OCI-LY3 (cell line): ENCODE measurements around the gene ARVCF.

ENCODE experiments used
- H2AFZ ChIP-seq: fragments of 200-600, 300-600 bp; shearing (Covaris generic); 2 replicates; pipeline ENCODE4 v1.6.0; 2014; ENCODE audit warnings: antibody characterized with exemption, low read depth, low read length
- H3K27ac ChIP-seq: fragments of 200-600, 300-600 bp; sonication (generic); 2 replicates; pipeline ENCODE4 v1.5.1; 2014; ENCODE audit warnings: mild to moderate bottlenecking, low read length, moderate library complexity, mixed read lengths
- H3K27me3 ChIP-seq: fragments of 200-600, 300-600 bp; sonication (generic); 2 replicates; pipeline ENCODE4 v1.6.1; 2014; ENCODE audit warnings: low read depth, low read length, mixed read lengths
- H3K36me3 ChIP-seq: fragments of 200-600, 300-600 bp; sonication (generic); replicated peaks from 2 replicates; pipeline ENCODE3; 2014; ENCODE audit warnings: low read depth, low read length, mixed read lengths
- H3K4me1 ChIP-seq: fragments of 300-600, 200-600 bp; sonication (generic); 2 replicates; pipeline ENCODE4 v1.6.1; 2014; ENCODE audit warnings: low read length, mixed read lengths
- H3K4me2 ChIP-seq: fragments of 200-600, 300-600 bp; sonication (generic); 2 replicates; pipeline ENCODE4 v1.6.1; 2014; ENCODE audit warnings: low read length, mixed read lengths
- H3K4me3 ChIP-seq: fragments of 300-600, 200-600 bp; sonication (generic); 2 replicates; pipeline ENCODE4 v1.5.1; 2014; ENCODE audit warnings: antibody characterized with exemption, mild to moderate bottlenecking, low read length, moderate library complexity
- H3K79me2 ChIP-seq: fragments of 300-600, 200-600 bp; shearing (Covaris generic); 2 replicates; pipeline ENCODE4 v1.6.1; 2014; ENCODE audit warnings: mild to moderate bottlenecking, low read length, mixed read lengths
- H3K9ac ChIP-seq: fragments of 300-600, 200-600 bp; shearing (Covaris generic); 2 replicates; pipeline ENCODE4 v1.6.0; 2014; ENCODE audit warnings: mild to moderate bottlenecking, low read length, moderate library complexity
- H3K9me3 ChIP-seq: fragments of 200-600, 300-600 bp; shearing (Covaris generic); 2 replicates; pipeline ENCODE4 v1.6.1; 2014; ENCODE audit warnings: low read length, mixed read lengths; ENCODE audit not compliant: insufficient read depth
- H4K20me1 ChIP-seq: fragments of 200-600, 300-600 bp; sonication (generic); 2 replicates; pipeline ENCODE4 v1.6.1; 2016; ENCODE audit warnings: low read length, mixed read lengths; ENCODE audit not compliant: insufficient read depth
- CTCF ChIP-seq: fragments of 200-600, 300-600 bp; sonication (generic); IDR thresholded peaks from 2 replicates; pipeline ENCODE4 v1.5.1; 2014; ENCODE audit warnings: antibody characterized with exemption, low read length, low read depth
- EZH2phosphoT487 ChIP-seq: fragments of 200-600 bp; shearing (Covaris generic); IDR thresholded peaks from 2 replicates; pipeline ENCODE4 v1.6.1; 2018; ENCODE audit warnings: antibody characterized with exemption, mixed run types, low read depth

Gene ARVCF

GRCh38 chr22:20037419-20037818 is 20.8 kb upstream of the ARVCF start:
- Histone ChIP-seq H3K27me3 (no peaks in the 10 kb centered on the region), H3K36me3 (peaks cover 15% of the 10 kb centered on the region), H3K27ac (peak overlapping the region; percentile 93), H3K4me2 (peak overlapping the region; percentile 94), H3K79me2 (0 out of 2 replicates have a peak, but pooled peaks cover 4% of the 10 kb centered on the region), H3K9me3 (peaks cover 4% of the 10 kb centered on the region; the same call in 1 of the 2 replicates), H3K4me1 (peaks cover 45% of the 10 kb centered on the region), H2AFZ (no peak overlapping the region), H3K9ac (peak overlapping the region; percentile 82), H3K4me3 (peak overlapping the region; percentile 75), H4K20me1 (no peaks in the 10 kb centered on the region)
- TF ChIP-seq CTCF = no peak
- no peak for TF ChIP-seq EZH2phosphoT487

- Histone ChIP-seq H2AFZ (no peak overlapping the region), H3K4me1 (peaks cover 52% of the 10 kb centered on the region), H3K4me3 (peak overlapping the region; percentile 75), H3K27me3 (no peaks in the 10 kb centered on the region), H3K9me3 (peaks cover 4% of the 10 kb centered on the region; the same call in 1 of the 2 replicates), H3K79me2 (0 out of 2 replicates have a peak, but pooled peaks cover 4% of the 10 kb centered on the region), H3K27ac (peak overlapping the region; percentile 93), H4K20me1 (no peaks in the 10 kb centered on the region), H3K36me3 (peaks cover 15% of the 10 kb centered on the region), H3K9ac (peak overlapping the region; percentile 82), H3K4me2 (peak overlapping the region; percentile 94)
- TF ChIP-seq EZH2phosphoT487 (no peak), CTCF (no peak)
Observed at GRCh38 chr22:20036535-20037392, 20.1 kb upstream of the ARVCF start.

- peaks cover 52% of the 10 kb centered on the region for H3K4me1 ChIP-seq
- peak overlapping the region; percentile 94 for H3K4me2 ChIP-seq
- peaks cover 15% of the 10 kb centered on the region for H3K36me3 ChIP-seq
- H3K4me3 ChIP-seq = peak overlapping the region; percentile 75
- TF ChIP-seq CTCF (no peak), EZH2phosphoT487 (no peak)
- H3K9me3 ChIP-seq = peaks cover 4% of the 10 kb centered on the region; the same call in 1 of the 2 replicates
- no peaks in the 10 kb centered on the region for H4K20me1 ChIP-seq
- H3K79me2 ChIP-seq = 0 out of 2 replicates have a peak, but pooled peaks cover 4% of the 10 kb centered on the region
- peak overlapping the region; percentile 34; the same call in 1 of the 2 replicates for H2AFZ ChIP-seq
- H3K27ac ChIP-seq = peak overlapping the region; percentile 93
- peak overlapping the region; percentile 82 for H3K9ac ChIP-seq
- H3K27me3 ChIP-seq = no peaks in the 10 kb centered on the region
Observed at GRCh38 chr22:20036084-20036482, 19.5 kb upstream of the ARVCF start.

GRCh38 chr22:20035375-20036083 is 18.9 kb upstream of the ARVCF start:
- no peaks in the 10 kb centered on the region for H3K27me3 ChIP-seq
- no peaks in the 10 kb centered on the region for H4K20me1 ChIP-seq
- H2AFZ ChIP-seq = peak overlapping the region; percentile 34; the same call in 1 of the 2 replicates
- H3K4me2 ChIP-seq = peak overlapping the region; percentile 94
- peaks cover 52% of the 10 kb centered on the region for H3K4me1 ChIP-seq
- 0 out of 2 replicates have a peak, but pooled peaks cover 4% of the 10 kb centered on the region for H3K79me2 ChIP-seq
- peaks cover 15% of the 10 kb centered on the region for H3K36me3 ChIP-seq
- peaks cover 4% of the 10 kb centered on the region; the same call in 1 of the 2 replicates for H3K9me3 ChIP-seq
- TF ChIP-seq CTCF (no peak), EZH2phosphoT487 (no peak)
- H3K27ac ChIP-seq = peak overlapping the region; percentile 93
- peak overlapping the region; percentile 75 for H3K4me3 ChIP-seq
- peak overlapping the region; percentile 46 for H3K9ac ChIP-seq
